DND-41 (cell line): Measurements from ENCODE around the gene TRAPPC14.

Experiments used
- CTCF ChIP-seq: IDR thresholded peaks from 2 replicates; pipeline ENCODE4 v1.5.1; 2012; ENCODE audit warnings: borderline replicate concordance, low read length, moderate library complexity, mild to moderate bottlenecking; ENCODE audit not compliant: poor library complexity, severe bottlenecking; ENCODE audit errors: extremely low read depth
- EZH2 ChIP-seq: IDR thresholded peaks from 3 replicates; pipeline ENCODE4 v1.6.1; 2012; ENCODE audit warnings: borderline replicate concordance, low read depth, mild to moderate bottlenecking, moderate library complexity, low read length, inconsistent platforms; ENCODE audit not compliant: severe bottlenecking

GRCh38 chr7:100173806-100174495, 15.4 kb upstream of the TRAPPC14 start:
- TF ChIP-seq CTCF (no peak), EZH2 (no peak)
